Suppressor macrophage treated with lipopolysaccharide for 4 hours (primary cell): ENCODE data around the gene UHMK1.
A peak's percentile ranks its signal among the peaks of the same experiment; 100 is the strongest.
"Not testable (repeated sequence)": the region's sequence is repeated elsewhere in the genome, so short reads cannot be mapped to it uniquely, and the experiment has no call there.

ENCODE experiments used
- DNase-seq: peaks from one replicate; pipeline ENCODE4 v3.0.0-alpha.2; 2020

Gene UHMK1, protein sequence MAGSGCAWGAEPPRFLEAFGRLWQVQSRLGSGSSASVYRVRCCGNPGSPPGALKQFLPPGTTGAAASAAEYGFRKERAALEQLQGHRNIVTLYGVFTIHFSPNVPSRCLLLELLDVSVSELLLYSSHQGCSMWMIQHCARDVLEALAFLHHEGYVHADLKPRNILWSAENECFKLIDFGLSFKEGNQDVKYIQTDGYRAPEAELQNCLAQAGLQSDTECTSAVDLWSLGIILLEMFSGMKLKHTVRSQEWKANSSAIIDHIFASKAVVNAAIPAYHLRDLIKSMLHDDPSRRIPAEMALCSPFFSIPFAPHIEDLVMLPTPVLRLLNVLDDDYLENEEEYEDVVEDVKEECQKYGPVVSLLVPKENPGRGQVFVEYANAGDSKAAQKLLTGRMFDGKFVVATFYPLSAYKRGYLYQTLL

DNA sequence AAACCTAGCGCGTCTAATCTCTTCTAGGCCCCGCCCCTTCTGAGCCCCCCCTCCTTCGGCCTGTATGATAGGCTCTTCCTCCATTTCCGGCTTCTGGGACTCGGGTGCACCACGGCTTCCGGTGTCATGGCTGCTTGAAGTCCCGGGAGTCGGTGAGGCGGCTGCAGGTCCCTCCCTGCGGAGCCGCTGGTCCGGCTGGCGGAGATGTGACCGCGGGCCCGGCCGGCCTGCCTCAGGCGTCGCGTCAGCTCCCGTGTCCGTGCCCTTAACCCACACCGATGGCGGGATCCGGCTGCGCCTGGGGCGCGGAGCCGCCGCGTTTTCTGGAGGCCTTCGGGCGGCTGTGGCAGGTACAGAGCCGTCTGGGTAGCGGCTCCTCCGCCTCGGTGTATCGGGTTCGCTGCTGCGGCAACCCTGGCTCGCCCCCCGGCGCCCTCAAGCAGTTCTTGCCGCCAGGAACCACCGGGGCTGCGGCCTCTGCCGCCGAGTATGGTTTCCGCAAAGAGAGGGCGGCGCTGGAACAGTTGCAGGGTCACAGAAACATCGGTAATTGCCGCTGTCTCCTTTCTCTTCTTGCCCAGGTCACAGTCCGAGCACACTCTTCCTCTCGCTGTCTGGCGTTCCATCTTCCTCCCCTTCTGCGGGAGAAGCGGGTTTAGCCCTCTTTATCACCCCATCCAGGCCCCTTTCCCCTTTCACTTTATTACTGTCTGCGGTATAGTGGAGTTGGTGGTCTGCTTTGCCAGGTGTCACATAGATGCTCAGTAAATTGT is at the start of gene UHMK1:
TSS of gene UHMK1 (plus strand) at position 96 of the 773 bp plus-strand sequence. CDS start at position 279, 183 bp downstream.
- peak; percentile 95 for DNase-seq

DNA sequence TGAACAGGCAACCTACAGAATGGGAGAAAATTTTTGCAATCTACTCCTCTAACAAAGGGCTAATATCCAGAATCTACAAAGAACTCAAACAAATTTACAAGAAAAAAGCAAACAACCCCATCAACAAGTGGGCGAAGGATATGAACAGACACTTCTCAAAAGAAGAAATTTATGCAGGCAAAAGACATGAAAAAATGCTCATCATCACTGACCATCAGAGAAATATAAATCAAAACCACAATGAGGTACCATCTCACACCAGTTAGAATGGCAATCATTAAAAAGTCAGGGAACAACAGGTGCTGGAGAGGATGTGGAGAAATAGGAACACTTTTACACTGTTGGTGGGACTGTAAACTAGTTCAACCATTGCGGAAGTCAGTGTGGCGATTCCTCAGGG is 43.3 kb upstream of the UHMK1 start:
- DNase-seq, result not testable (repeated sequence)

DNA sequence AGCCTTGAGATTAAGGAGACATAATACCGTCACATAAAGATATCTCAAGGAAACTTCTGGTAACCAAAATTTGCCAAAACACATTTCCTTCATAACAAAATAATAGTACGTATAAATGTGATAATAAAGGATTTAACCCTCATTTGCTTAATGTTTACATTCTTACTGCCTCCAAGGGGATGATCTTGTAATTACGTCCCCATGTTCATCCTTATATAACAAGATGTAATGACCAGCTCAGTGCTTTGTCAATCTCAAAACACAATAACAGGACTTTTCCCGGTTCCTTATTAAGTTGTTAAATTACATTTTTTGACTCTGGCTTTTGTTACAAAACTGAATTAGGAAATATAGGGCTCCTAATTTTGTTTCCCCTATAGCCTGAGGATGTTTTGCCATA is 41.3 kb upstream of the UHMK1 start:
- no peak for DNase-seq

DNA sequence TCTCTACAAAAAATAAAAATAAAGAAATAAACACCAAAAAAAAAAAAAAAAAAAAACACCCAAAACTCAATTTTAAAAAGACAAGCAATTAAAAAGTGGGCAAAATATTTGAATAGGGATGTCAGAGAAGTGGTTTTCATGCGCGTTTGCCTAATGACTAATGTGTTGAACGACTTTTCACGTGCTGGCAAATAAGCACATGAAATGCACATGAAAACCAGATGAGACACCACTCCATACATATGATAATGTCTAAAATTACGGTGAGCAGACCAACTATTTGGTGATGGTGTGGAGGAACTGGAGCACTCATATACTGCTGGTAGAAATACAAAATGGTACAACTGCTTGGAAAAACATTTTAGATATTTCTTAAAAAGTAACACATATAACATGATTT is 39.4 kb upstream of the UHMK1 start:
- no peak for DNase-seq

DNA sequence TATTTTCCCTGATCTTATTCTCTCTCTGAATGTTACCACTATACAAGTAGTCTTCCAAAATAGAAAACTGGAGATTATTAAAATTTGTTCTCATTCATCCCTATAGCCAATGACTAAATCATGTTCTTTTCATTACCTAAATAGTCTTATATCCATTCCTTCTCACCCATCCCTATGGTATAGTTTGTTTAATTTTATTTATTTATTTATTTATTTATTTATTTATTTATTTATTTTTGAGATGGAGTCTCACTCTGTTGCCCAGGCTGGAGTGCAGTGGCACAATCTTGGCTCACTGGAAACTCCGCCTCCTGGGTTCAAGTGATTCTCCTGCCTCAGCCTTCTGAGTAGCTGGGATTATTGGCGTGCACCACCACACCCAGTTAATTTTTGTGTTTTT is 35.2 kb upstream of the UHMK1 start:
- DNase-seq, result not testable (repeated sequence)

DNA sequence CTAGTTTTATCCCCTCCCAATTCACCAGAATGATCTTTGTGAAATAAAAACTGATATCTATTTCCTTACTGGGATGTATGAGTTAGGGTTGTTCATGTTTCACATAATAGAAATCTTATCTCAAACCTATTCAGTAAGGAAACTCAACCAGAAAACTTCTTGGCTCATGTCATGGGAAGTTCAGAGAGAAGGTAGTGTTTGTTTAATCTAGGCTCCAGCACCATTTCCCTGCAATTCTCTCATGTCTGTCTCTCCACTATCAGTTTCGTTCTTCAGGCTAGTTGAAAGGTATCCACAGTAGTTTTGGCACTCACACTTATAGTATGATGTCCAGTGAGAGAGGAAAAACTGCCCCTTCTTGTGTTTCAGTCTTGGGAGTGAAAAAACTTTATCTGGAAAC is 34.6 kb upstream of the UHMK1 start:
- DNase-seq, result no peak

DNA sequence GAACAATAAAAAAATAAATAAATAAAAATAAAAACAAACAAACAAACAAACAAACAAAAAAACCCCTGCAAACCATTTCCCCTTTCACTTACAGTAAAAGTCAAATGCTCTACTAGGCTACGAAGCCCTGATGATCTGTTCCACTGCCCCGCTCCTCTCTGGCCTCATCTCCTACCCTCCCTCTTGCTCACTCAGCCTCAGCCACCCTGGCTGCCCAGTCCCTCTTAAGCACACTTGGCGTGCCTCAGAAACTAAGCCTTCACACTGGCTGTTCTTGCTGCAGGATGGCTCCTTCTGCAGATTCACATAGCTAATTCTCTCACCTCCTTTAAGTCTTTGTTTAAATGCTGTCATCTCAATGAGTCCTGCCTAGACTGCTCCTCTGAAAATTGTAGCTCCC is 30.8 kb upstream of the UHMK1 start:
- no peak for DNase-seq

DNA sequence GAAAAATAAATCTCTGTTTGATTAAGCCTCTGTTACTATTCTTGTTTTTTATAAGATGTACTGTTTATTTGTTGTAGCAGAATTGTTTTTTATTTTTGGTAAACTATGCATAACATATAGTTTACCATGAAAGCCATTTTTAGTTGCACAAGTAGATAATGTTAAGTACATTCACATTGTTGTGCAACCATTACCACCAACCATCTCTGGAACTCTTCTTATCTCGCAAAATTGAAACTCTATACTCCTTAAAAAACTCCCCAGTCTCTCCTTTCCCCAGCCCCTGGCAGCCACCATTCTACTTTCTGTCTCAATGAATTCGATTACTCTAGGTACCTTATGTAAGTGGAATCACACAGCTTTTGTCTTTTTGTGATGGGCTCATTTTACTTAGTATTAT is 27.4 kb upstream of the UHMK1 start:
- DNase-seq, result no peak

DNA sequence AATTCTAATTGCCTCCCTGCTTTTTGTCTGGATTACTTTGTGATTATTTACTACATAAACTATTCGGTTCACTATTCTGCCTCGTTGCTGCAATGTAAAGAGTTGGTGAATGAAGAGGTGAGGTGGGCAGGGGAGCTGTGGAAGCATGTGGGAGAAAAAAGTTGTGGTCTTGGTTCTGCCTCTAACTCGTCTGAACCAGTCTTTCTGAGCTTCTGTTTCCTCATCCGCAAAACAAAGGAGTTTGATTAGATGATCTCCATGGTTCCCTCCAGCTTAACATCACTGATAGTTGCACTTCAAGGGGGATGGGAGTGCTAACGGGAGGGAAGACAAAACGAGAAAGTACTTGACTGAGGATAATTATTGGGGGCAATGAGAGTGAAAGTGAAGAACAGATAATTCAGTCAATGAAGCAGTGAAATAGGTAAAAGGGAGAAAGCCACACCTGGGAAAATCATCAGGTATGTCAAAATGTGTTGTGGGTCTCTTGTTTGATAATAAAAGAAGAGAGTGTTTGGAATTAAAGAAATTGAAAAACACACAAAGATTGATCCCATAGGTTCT is 26.2 kb upstream of the UHMK1 start:
- no peak for DNase-seq

DNA sequence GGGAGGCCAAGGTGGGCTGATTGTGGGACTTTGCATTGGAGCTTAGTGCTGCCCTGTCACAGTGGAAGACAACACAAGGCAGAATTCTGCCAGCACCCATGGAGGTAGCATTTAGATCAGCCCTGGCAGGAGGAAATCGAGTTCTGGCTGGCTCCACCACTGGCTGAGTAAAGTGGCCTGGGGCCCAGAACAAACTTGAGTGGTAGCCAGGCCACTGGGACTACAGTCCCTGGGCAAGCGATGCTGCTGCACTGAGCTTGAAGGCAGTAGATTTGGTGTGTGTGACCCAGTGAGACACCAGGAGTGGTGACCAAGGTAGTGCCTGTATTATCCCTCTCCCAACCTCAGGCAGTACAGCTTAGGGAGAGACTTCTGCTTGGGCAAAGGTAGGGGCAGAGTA is 22.5 kb upstream of the UHMK1 start:
- no peak for DNase-seq

DNA sequence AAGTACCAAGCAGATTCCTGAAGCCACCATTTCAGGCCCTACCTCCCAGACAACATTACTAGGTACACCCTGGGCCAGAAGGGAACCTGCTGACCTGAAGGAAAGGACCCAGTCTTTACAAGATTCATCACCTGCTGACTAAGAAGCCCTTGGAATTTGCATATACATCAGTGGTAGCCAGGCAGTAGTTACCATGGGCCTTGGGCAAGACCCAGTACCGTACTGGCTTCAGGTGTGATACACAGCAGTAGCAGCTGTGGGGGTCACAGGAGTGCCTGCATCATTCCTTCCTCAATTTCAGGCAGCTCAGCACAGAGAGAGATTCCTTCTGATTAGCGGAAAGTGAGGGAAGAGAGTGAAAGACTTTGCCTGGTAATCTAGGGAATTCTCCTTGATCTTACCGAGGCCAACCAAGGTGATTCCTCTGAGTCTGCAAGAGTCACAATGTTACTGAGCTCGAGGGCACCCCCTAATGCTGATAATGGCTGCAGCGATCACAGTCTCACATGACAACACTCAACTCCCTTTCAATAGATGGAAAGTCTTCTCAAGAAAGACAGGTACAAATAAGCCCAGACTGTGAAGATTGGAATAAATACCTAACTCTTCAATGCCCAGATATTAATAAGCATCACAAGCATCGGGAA is 22.0 kb upstream of the UHMK1 start:
- DNase-seq, result no peak

DNA sequence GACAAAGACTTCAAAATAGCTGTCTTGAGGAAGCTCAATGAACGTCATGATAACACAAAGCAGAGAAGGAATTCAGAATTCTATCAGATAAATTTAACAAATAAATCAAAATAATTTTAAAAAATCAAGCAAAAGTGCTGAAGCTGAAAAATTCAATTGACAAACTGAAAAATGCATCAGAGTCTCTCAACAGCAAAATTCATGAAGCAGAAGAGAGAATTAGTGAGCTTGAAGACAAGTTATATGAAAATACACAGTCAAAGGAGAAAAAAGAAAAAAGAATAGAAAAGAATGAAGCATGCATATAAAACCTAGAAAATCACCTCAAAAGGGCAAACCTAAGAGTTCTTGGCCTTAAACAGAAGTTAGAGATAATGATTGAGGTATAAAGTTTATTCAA is 21.0 kb upstream of the UHMK1 start:
- no peak for DNase-seq

DNA sequence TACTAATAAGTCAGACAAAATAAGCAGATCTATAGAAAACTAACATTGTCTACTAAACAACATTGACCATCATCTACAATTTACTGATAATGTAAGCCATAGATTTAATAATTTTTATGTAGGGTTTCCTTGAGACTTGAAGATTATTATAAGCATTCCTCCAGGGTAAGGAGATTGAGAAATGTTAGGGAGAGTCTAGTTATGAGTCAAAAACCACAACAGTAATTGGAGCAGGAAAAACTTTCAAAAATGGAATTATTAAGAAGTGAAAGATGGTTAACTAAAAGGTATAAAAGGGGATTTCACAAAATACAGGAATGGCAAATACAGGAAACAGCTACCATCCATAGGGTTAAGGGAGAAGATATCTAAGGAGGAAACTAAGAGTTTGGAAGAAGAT is 12.4 kb upstream of the UHMK1 start:
- DNase-seq, result no peak

DNA sequence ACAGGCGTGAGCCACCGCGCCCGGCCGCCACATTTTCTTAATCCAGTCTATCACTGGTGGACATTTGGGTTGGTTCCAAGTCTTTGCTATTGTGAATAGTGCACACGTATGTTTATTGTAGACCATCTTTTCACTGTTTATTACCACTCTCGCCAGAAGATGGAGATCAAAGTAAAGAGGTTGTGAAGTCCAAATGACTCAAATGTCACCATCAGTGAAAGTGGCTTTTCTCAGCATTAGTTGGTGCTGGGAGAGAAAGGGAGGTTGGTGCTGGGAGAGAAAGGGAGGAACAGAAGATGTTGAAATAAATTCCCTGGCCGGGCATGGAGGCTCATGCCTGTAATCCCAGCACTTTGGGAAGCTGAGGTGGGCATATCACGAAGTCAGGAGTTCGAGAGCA is 10.4 kb upstream of the UHMK1 start:
- no peak for DNase-seq

DNA sequence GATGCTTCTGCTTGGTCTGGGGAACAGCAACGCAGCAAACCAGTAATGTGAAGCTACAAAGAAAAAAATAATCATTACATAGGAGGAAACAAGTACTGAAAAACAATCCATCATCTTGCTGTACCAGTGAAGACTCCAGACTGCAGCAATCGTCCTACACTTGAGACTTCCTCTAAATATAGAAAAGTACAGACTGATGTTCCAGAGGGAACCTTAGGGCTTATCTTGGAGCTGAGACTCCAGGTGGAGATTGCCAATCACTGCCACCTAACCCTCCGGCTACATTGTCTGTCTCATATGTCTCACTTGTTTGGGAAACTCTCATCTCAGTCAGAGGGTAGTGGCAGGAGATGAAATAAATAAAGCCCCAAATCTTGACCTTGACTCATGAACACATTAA is 9.4 kb upstream of the UHMK1 start:
- DNase-seq, result no peak

DNA sequence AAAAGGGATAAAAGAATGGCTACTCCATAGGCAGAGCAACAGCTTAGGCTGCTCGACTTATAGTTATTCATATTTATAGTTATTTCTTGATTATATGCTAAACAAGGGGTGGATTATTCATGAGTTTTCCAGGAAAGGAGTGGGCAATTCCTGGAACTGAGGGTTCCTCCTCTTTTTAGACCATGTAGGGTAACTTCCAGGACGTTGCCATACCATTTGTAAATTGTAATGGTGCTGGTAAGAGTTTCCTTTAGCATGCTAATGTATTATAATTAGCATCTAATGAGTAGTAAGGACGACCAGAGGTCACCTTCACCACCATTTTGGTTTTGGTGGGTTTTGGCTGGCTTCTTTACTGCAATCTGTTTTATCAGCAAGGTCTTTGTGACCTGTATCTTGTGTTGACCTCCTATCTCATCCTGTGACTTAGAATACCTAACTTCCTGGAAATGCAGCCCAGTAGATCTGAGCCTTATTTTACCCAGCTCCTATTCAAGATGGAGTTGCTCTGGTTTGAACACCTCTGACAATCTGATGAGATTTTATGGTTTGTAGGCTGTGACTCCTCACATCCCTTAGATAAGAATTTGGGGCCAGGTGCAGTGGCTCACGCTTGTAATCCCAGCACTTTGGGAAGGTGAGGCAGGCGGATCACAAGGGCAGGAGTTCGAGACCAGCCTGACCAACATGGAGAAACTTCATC is 1.9 kb upstream of the UHMK1 start:
- not testable (repeated sequence) for DNase-seq

DNA sequence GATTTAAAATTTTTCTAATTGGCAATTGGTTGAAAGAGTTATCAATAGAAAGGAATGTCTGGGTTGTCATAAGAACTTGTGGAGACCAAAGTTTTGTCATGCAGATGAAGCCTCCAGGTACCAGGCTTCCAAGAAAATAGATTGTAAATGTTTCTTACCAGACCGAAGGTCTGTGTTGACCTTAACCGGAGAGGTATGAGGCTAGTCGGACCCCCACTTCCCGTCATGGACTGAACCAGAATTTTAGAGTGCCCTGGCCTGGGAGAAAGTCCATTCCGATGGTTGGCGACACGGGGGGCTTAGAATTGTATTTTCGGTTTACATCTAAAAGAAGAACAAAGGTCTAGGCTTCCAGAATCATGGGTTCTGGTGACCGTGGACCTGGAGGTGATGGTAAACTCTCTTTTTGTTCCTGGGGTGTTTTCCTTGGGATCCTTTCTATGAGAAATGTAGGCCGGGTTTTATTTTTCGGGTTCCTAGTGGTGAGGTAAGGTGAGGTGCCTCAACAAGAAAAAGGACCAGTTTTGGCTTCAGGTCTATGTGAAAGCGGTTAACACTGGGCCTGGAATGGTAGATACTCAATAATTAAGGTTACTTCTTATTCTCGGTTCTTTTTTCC is 405 bp upstream of the UHMK1 start:
- no peak for DNase-seq

DNA sequence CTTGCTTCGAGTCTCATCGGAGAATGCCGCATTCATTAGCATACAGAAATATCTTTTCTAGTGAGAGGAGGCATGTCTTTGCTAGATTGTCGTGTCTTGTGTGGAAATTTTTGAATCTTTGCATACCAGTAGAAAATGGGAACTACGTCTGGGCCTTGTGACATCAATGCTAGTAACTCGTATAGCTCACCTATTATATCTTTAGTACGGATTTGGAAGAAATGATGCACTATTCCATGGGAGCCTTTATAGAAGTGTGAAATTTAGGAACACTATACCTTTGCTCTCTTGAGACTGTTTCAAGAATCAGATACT is 835 bp downstream of the UHMK1 start:
- DNase-seq, result peak; percentile 40

DNA sequence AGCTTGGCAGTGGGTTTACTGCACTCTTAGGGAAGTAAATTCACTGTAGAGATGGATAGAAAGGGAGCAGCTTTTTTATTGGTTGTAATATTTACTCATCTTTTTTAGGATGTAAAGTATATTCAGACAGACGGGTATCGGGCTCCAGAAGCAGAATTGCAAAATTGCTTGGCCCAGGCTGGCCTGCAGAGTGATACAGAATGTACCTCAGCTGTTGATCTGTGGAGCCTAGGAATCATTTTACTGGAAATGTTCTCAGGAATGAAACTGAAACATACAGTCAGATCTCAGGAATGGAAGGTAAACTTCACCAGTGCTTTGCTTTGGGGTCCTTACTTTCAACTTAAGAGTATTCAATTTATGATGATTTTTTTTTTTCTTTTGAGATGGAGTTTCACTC is 3.2 kb downstream of the UHMK1 start:
- no peak for DNase-seq

DNA sequence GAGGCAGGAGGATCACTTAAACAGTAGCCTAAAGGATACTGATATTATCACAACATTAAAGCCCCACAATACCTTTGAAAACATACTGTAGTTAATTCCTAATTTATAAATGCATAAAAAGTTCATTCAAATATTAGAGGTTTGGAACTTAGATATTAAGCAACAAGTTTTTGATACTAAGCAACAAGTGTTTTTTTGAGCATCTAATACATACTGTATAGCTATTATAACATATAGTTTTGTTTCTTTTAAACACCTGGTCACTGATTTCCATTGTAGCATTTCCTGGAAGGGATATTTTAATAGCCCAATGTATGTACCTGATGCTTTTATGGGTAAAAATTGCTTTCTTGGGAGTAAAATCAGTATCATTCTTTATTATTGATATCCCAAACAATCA is 4.5 kb downstream of the UHMK1 start:
- DNase-seq, result no peak

DNA sequence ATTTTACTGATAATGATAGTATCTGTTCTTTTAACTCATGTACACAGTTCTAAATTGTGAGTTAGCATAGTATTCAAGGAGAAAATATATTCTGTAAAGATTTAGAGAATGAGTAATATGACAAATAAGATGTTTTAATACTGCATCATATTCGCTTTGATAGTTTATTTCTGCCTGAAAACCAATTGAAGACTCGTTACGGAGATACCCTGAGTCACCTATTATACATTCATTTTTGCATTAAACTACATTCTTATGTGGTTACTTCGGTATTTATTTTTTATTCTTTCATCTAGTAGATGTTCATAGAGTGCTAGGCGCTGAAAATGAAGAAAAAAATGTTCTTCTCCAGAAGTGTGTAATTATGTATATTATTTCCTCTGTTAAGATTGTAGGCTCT is 5.3 kb downstream of the UHMK1 start:
- DNase-seq, result no peak

DNA sequence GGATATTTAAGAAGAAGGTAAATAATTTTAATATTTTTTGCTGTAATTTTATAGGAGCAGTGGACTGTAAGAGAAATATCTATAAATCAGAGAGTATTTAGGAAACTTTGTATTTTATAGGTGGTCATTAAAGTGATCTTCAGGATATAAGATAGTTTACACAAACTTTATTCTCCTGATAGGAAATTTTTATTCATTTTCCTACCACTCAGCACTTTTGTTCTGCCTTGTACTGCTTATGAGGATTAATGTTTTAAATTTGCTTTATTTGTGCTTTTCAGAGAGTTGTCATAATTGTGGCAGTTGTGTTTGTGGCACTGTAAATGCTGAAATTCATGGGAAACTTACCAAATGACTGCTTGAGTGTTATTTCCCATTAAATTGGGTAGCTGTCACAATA is 29.7 kb downstream of the UHMK1 start:
- DNase-seq, result no peak
